ENCODE results near the gene SRRM4. TPM values are rescaled to one million over a fixed set of nuclear protein-coding genes. Genes with fewer than 3 reads are reported as not detected.

The SRRM4 gene
- total RNA-seq, 2 experiments from 2014 or later = not detected

GRCh38 chr12:119179335-119180021 lies 198.1 kb downstream of the SRRM4 start:
- H3K27me3 Mint-ChIP-seq = no peaks in the 10 kb centered on the region
- CTCF ChIA-PET = no interaction called here
- ATAC-seq (no peak), DNase-seq (no peak)
- H3K27ac Mint-ChIP-seq = no peak overlapping the region
- H3K4me1 Mint-ChIP-seq = no peaks in the 10 kb centered on the region
- no peaks in the 10 kb centered on the region for H3K9me3 Mint-ChIP-seq (ENCODE audit: low read depth)
- H3K4me3 Mint-ChIP-seq = no peak overlapping the region
- no peaks in the 10 kb centered on the region for H3K36me3 Mint-ChIP-seq

GRCh38 chr12:119180380-119181040 lies 199.2 kb downstream of the SRRM4 start:
- Mint-ChIP-seq H3K27ac (no peak overlapping the region), H3K4me1 (no peaks in the 10 kb centered on the region), H3K27me3 (no peaks in the 10 kb centered on the region), H3K4me3 (no peak overlapping the region), H3K36me3 (no peaks in the 10 kb centered on the region), H3K9me3 (ENCODE audit: low read depth) (no peaks in the 10 kb centered on the region)
- CTCF ChIA-PET = no interaction called here
- ATAC-seq = no peak
- no peak for DNase-seq

- DNase-seq (no peak), ATAC-seq (no peak)
- Mint-ChIP-seq H3K36me3 (no peaks in the 10 kb centered on the region), H3K9me3 (ENCODE audit: low read depth) (no peaks in the 10 kb centered on the region), H3K4me1 (no peaks in the 10 kb centered on the region), H3K27me3 (no peaks in the 10 kb centered on the region), H3K4me3 (no peak overlapping the region), H3K27ac (no peak overlapping the region)
- CTCF ChIA-PET = no interaction called here
These were observed 199.9 kb downstream of the SRRM4 start for GRCh38 chr12:119181202-119181601.

GRCh38 chr12:119181944-119182343 lies 200.6 kb downstream of the SRRM4 start:
- no peaks in the 10 kb centered on the region for H3K36me3 Mint-ChIP-seq
- ATAC-seq = no peak
- no peaks in the 10 kb centered on the region for H3K27me3 Mint-ChIP-seq
- H3K9me3 Mint-ChIP-seq (ENCODE audit: low read depth) = no peaks in the 10 kb centered on the region
- H3K4me1 Mint-ChIP-seq = no peaks in the 10 kb centered on the region
- DNase-seq = no peak
- no peak overlapping the region for H3K4me3 Mint-ChIP-seq
- no peak overlapping the region for H3K27ac Mint-ChIP-seq
- CTCF ChIA-PET = interaction anchor here (0.9 kb wide), 1 partner anchor 231 kb away, joined by 3 read pairs; no protein-coding TSS in a partner anchor

GRCh38 chr12:119182701-119183493 lies 201.6 kb downstream of the SRRM4 start:
- CTCF ChIA-PET = no interaction called here
- DNase-seq (no peak), ATAC-seq (no peak)
- Mint-ChIP-seq H3K9me3 (ENCODE audit: low read depth) (no peaks in the 10 kb centered on the region), H3K4me1 (no peaks in the 10 kb centered on the region), H3K4me3 (no peak overlapping the region), H3K27ac (no peak overlapping the region), H3K36me3 (no peaks in the 10 kb centered on the region), H3K27me3 (no peaks in the 10 kb centered on the region)

- CTCF ChIA-PET = no interaction called here
- ATAC-seq = no peak
- H3K27ac Mint-ChIP-seq = no peak overlapping the region
- no peaks in the 10 kb centered on the region for H3K27me3 Mint-ChIP-seq
- H3K36me3 Mint-ChIP-seq = no peaks in the 10 kb centered on the region
- H3K9me3 Mint-ChIP-seq (ENCODE audit: low read depth) = no peaks in the 10 kb centered on the region
- H3K4me1 Mint-ChIP-seq = no peaks in the 10 kb centered on the region
- H3K4me3 Mint-ChIP-seq = no peak overlapping the region
- no peak for DNase-seq
These were observed 202.8 kb downstream of the SRRM4 start for GRCh38 chr12:119183942-119184695.

- Mint-ChIP-seq H3K36me3 (no peaks in the 10 kb centered on the region), H3K27ac (no peak overlapping the region), H3K9me3 (ENCODE audit: low read depth) (peaks cover 4% of the 10 kb centered on the region), H3K4me3 (no peak overlapping the region), H3K27me3 (no peaks in the 10 kb centered on the region), H3K4me1 (no peaks in the 10 kb centered on the region)
- DNase-seq (no peak), ATAC-seq (no peak)
- CTCF ChIA-PET = no interaction called here
These were observed 213.9 kb downstream of the SRRM4 start for GRCh38 chr12:119195256-119195655.

- Mint-ChIP-seq H3K27me3 (no peaks in the 10 kb centered on the region), H3K4me1 (no peaks in the 10 kb centered on the region), H3K4me3 (no peak overlapping the region), H3K9me3 (ENCODE audit: low read depth) (peaks cover 4% of the 10 kb centered on the region), H3K36me3 (no peaks in the 10 kb centered on the region), H3K27ac (no peak overlapping the region)
- CTCF ChIA-PET = no interaction called here
- no peak for DNase-seq
- no peak for ATAC-seq
These were observed 217.1 kb downstream of the SRRM4 start for GRCh38 chr12:119198440-119198839.

- Mint-ChIP-seq H3K36me3 (no peaks in the 10 kb centered on the region), H3K4me3 (no peak overlapping the region), H3K9me3 (ENCODE audit: low read depth) (peaks cover 2% of the 10 kb centered on the region), H3K27me3 (no peaks in the 10 kb centered on the region), H3K27ac (no peak overlapping the region), H3K4me1 (no peaks in the 10 kb centered on the region)
- ATAC-seq (no peak), DNase-seq (no peak)
- CTCF ChIA-PET = no interaction called here
These were observed 219.3 kb downstream of the SRRM4 start for GRCh38 chr12:119200601-119201000.

GRCh38 chr12:119201789-119202543 lies 220.6 kb downstream of the SRRM4 start:
- H3K27ac Mint-ChIP-seq = no peak overlapping the region
- H3K4me1 Mint-ChIP-seq = no peaks in the 10 kb centered on the region
- no peaks in the 10 kb centered on the region for H3K27me3 Mint-ChIP-seq
- H3K9me3 Mint-ChIP-seq (ENCODE audit: low read depth) = peaks cover 2% of the 10 kb centered on the region
- ATAC-seq = no peak
- H3K4me3 Mint-ChIP-seq = no peak overlapping the region
- DNase-seq = no peak
- CTCF ChIA-PET = no interaction called here
- H3K36me3 Mint-ChIP-seq = no peaks in the 10 kb centered on the region

- CTCF ChIA-PET = no interaction called here
- DNase-seq (no peak), ATAC-seq (no peak)
- no peak overlapping the region for H3K4me3 Mint-ChIP-seq
- no peaks in the 10 kb centered on the region for H3K36me3 Mint-ChIP-seq
- no peaks in the 10 kb centered on the region for H3K9me3 Mint-ChIP-seq (ENCODE audit: low read depth)
- no peaks in the 10 kb centered on the region for H3K4me1 Mint-ChIP-seq
- no peak overlapping the region for H3K27ac Mint-ChIP-seq
- no peaks in the 10 kb centered on the region for H3K27me3 Mint-ChIP-seq
These were observed 221.2 kb downstream of the SRRM4 start for GRCh38 chr12:119202544-119202943.

GRCh38 chr12:119204131-119204530 lies 222.8 kb downstream of the SRRM4 start:
- Mint-ChIP-seq H3K36me3 (no peaks in the 10 kb centered on the region), H3K9me3 (ENCODE audit: low read depth) (no peaks in the 10 kb centered on the region), H3K27ac (no peak overlapping the region), H3K4me1 (no peaks in the 10 kb centered on the region), H3K27me3 (no peaks in the 10 kb centered on the region), H3K4me3 (no peak overlapping the region)
- ATAC-seq (no peak), DNase-seq (no peak)
- CTCF ChIA-PET = no interaction called here
